H54 (cell line): ENCODE measurements around the gene PEX1.
"Not testable (repeated sequence)": the region's sequence is repeated elsewhere in the genome, so short reads cannot be mapped to it uniquely, and the experiment has no call there.

ENCODE experiments used
- DNase-seq: peaks from one replicate; pipeline ENCODE4 v3.0.0; 2011; ENCODE audit warnings: low spot score, mixed read lengths; ENCODE audit not compliant: insufficient read length
- FAIRE-seq: peaks from 3 replicates; lab custom pipeline; 2011; peaks lifted over from hg19 to GRCh38; lab: Jason Lieb, UNC
- POLR2A ChIP-seq: IDR thresholded peaks from 2 replicates; pipeline ENCODE4 v1.6.1; 2011; ENCODE audit warnings: low read depth, mild to moderate bottlenecking, low read length

The PEX1 gene

DNA sequence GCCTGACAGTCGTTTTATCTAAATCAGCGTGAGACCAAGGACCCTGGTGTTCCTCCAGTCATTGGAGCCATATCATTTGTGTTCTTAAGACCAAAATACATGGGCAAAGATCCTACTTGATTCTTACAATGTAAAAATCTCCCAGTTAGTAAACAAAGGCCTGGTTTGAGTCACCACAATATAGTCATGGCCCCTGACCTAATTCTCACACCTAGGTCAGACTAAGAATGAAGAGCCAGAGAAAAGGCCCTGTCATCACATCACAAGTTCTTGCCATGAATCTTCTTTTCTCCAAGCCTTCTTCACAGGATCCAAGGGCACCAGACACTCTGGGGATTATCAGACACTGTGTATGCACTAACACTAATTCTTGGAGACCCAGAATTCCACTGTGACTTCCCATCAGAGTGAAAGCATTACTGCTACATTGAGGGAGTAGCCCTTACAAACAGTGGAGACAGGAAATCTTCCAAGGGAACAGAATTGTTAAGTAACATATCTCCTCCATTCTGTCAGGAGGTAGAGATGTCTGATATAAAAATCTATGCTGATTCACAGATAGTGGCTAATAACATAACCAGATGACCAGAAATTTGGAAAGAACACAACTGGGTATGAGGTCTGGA is 42.9 kb downstream of the PEX1 start:
- TF ChIP-seq POLR2A, result no peak
- FAIRE-seq, result no peak
- no peak for DNase-seq

DNA sequence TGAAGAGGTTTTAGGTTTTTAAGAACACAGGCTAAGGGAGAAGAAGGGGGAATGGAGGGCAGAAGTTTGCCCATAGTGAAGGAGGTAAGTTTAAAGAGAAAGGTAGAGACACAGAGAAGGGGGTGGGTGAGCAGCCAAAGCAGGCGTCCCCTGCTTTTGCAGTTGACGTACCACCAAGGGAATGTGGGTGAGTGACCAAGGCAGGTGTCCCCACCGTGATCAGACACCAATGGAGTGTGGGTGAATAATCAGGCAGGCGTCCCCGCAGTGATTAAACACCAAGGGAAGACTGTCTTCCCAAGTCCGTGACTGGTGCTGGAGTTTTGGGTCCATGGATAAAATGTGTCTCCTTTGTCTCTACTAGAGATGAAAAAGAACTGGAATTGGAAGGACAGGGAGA is 44.1 kb downstream of the PEX1 start:
- not testable (repeated sequence) for FAIRE-seq, DNase-seq

DNA sequence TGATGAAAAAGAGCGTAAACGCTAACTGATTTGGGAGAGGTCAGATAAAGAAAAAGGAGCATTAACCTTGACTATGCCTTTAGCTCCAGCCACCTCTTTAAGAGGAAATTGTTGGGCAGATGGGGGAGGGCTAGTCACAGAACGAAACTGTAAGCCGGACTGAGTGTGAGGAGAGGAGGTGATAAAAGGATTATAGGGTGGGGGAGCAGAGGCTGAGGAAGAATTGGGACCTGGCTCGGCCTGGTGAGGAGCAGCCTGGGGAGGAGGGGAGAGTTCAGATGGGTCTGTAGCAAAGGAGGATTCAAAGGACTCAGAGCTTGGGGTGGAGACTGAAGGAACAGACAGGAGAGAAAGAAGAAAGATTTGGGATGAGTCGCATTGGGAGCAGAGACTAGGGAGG is 44.7 kb downstream of the PEX1 start:
- not testable (repeated sequence) for DNase-seq, FAIRE-seq

DNA sequence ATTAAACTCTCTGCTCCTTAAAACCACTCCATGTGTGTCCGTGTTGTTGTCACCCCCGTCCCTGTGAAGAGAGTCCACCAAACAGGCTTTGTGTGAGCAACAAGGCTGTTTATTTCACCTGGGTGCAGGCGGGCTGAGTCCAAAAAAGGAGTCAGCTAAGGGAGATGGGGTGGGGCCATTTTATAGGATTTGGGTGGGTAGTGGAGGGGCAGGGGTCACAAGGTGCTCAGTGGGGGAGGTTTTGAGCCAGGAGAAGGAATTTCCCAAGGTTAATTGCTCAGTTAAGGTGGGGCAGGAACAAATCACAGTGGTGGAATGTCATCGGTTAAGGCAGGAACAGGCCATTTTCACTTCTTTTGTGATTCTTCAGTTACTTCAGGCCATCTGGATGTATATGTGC is 49.2 kb downstream of the PEX1 start:
- DNase-seq, FAIRE-seq: not testable (repeated sequence)

DNA sequence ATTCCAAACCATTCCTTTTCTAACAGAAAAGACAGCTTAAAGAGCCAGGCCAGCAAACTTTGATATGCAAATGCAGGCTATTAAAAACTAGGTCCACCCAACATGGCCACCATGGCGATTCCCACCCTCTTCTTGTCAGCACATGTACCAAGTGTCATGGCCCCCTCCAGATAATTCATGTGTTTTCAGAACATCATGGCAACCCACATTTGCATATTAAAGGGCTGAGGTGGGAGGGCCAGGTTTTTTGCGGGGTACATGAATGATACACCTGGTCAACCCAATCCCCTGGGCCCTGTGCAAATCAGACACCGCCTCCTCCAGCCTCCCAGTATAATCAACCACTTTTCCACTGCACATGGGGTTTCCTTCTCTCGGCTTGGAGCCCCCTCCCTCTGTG is 49.6 kb downstream of the PEX1 start:
- TF ChIP-seq POLR2A, result no peak
- DNase-seq, result no peak
- FAIRE-seq, result no peak

DNA sequence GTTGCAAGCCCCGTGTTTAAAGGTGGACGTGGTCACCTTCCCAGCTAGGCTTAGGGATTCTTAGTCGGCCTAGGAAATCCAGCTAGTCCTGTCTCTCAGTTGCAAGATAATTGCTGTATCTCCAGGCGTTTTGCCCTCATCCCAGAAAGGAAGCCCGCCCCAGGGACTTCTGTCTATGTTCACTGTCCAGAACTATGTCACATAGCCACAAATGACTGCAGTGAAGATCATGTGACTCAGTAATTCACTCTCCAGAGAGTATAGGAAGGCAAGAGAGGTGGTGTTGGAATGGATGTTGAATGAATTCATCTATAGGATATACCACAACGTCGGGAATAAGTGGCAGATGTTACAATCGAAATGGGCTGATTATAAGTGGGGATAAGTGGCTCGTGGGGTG is 50.2 kb downstream of the PEX1 start:
- DNase-seq (no peak), FAIRE-seq (no peak)
- TF ChIP-seq POLR2A, result no peak

DNA sequence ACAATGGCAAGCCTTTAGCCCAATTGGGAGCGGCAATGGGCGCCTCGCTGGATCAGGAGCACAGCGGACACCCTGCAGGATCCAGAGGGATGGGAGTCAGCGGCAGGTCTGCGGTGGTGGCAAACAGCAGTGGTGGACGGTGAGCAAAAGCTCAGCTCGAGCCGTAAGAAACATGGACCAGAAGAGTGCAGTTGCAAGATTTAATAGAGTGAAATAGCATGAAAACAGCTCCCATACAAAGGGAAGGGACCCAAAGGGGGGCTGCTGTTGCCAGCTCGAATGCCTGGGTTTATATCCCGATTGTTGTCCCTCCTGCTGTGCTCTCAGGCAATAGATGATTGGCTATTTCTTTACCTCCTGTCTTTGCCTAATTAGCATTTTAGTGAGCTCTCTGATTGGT is 50.6 kb downstream of the PEX1 start, which contains the start of gene ERVW-1:
TSS of gene ERVW-1 (minus strand) at position 266 of the 400 bp plus-strand sequence. CDS start 7,565 bp downstream, outside the sequence.
- FAIRE-seq, DNase-seq: not testable (repeated sequence)

DNA sequence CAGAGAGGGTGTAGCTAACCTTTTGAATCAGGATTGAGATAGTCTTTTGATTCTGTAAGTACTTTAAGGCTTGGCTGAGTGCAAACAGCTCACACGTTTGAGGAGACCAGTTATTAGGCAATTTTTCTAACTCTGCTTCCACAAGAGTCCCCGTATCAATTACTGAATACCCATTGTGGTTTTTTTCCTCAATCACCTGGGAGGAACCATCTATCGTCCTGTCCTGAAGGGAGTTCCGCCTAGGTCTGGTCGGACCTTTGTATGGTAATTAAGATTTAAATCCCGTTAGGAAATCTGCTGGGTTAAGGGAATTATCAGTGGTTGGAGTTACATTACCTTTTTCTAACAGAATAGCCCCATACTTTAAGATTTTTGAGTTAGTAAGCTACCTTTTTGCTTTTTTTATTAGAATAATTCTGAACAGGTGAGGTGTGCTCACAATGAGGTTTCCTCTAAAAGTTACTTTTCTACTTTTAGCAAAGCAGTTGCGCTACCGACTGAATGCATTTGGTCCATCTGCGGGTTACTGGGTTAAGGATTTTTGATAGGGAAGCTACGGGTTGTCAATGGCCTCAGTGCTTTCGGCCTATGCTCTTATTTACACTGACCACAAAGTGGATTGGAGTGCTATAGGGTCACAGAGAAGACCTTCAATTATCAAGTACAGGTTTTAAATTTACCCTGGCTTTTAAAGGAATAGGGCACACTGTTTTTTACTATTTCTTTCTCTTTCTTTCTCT is 52.3 kb downstream of the PEX1 start:
- not testable (repeated sequence) for DNase-seq, FAIRE-seq

DNA sequence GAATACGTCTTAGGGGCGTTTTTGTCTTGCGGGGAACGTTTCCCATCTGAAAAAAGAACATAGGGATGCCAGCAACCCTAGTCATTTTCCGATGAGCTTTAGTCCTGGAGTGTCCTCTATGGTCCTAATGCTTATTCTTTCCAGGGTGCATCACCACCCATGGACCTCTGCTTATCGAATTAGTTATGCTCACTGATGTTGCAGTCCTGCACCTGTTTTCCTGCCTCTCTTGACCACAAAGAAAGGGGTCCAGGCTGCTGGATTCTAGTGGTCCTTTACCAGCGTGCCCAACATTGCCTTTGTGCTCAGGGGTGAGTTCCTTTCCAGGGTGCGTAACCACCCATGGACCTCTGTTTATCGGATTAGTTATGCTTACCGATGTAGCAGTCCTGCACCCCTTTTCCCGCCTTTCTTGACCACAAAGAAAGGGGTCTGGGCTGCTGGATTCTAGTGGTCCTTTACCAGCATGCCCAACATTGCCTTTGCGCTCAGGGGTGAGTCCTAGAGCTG is 53.0 kb downstream of the PEX1 start:
- FAIRE-seq, DNase-seq: not testable (repeated sequence)

DNA sequence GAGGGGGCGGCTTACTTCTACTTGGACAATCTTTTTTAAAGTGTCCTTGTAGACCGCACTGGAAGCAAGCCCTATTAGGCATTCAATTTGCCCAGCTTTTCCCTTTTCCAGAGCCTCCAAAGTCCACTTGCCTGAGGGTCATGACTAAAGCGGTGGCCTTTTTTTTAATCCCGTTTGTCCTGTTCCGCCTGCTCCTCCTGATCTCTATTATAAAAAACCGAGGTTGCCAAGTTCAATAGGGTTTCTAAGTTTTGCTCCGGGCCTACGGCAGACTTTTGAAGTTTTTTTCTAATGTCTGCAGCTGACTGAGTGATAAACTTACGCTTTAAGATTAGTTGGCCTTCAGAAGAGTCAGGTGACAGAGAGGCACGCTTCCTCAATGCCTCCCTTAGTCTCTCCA is 54.3 kb downstream of the PEX1 start:
- not testable (repeated sequence) for FAIRE-seq

DNA sequence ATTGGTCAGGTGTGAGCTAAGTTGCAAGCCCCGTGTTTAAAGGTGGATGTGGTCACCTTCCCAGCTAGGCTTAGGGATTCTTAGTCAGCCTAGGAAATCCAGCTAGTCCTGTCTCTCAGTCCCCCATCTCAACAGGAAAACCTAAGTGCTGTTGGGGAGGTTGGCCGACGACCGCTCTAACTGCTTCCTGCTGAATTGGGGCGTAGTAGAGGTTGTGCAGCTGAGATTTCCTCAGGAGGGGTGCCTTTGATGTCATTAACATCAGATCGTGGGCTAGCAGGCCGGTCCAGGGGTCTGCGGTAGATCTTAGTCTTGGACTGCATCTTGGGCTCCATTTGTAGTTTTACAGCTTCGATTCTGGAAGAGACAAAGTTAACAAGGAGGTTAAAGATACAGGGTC is 59.7 kb downstream of the PEX1 start:
- not testable (repeated sequence) for DNase-seq

More for the DNA sequence above, 54.3 kb downstream of the PEX1 start:
- not testable (repeated sequence) for DNase-seq

DNA sequence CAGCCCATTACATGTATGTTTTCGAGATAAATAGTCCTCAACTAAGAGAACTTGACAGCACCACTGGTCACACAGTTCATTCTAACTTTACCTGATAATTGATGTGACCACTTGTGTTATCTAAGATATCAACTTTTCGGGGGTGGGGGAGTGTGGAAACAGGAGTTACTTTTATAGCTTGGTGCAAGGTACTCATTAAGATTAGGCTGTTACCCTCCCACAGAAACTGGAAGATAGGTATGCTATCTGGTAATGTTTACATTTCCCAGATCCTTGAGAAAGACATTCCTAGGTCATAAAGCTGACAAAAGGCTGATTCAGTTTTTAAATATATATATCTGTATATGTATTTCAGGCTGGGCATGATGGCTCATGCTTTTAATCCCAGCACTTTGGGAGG is 61.6 kb downstream of the PEX1 start:
- FAIRE-seq (no peak), DNase-seq (no peak)
- TF ChIP-seq POLR2A, result no peak

More for the DNA sequence above, 59.7 kb downstream of the PEX1 start:
- FAIRE-seq, result not testable (repeated sequence)

DNA sequence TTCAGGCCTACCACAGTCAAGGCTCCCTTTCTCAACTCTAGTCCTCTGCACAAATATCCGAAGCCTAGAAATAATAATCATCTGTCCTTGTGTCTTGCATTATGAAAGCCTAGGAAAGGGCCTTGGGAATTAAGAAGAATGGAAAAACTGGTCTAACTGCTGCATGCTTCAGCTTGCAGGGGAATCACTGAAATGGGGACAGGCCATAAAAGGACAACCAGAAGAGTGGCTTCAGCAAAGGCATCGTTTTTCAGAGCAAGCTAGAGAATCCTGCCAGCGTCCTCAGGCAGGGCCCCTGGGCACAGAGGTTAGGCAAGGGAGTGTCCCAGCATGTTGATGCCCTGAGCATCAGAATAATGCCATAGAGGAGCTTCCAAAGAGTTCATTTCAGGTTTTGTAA is 63.8 kb downstream of the PEX1 start:
- FAIRE-seq, result no peak
- TF ChIP-seq POLR2A, result no peak

DNA sequence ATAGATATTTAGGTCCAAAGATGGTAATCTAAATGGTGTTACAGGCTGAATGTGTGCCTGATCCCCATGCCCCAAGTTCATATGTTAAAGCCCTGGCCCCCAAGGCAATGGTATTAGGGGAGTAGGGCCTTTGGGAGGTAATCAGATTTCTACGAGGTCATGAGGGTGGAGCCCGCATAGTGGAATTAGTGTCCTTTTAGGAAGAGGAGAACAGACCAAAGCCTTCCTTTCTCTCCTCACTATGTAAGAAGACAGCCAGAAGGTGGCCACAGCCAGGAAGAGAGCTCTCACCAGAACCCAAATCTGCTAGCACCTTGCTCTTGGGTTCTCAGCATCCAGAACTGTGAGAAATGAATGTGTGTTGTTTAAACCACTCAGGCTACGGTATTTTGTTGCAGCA is 65.8 kb downstream of the PEX1 start:
- no peak for FAIRE-seq
- DNase-seq, result no peak
- TF ChIP-seq POLR2A, result no peak

More for the DNA sequence above, 63.8 kb downstream of the PEX1 start:
- DNase-seq, result no peak
